IMR-90 (cell line): ENCODE results near the gene AARS1. TPM values are rescaled to one million over a fixed set of nuclear protein-coding genes. Genes with fewer than 3 reads are reported as not detected.

Experiments used
- ATAC-seq: fragments of 200-7000 bp; cut with Tn5 transposase; 2 replicates; pipeline ENCODE4 v1.9.1; 2020; ENCODE audit warnings: low read depth, mild to moderate bottlenecking, moderate library complexity
- BruUV-seq: library from RNA; stranded (reverse); fragments of 400-500 nt; replicated peaks from 2 replicates; lab custom pipeline; 2021; lab: Mats Ljungman, UMichigan
- CTCF ChIA-PET: fragments of 300-600 bp; formaldehyde crosslinking; extraction: SDS; loops from one replicate; lab custom pipeline; 2021; ENCODE audit warnings: antibody characterized with exemption; lab: Yijun Ruan, JAX
- POLR2A ChIA-PET: fragments of 300-600 bp; sonication (Branson Sonifier 250); formaldehyde crosslinking; loops from one replicate; lab custom pipeline; 2022; ENCODE audit warnings: antibody characterized with exemption; ENCODE audit not compliant: unreplicated experiment; lab: Charles Lee
- DNase-seq: peaks from one replicate; pipeline ENCODE4 v3.0.0; 2013
- H2AFZ ChIP-seq: replicated peaks from 2 replicates; pipeline ENCODE3; 2013; ENCODE audit warnings: low read length, mild to moderate bottlenecking; ENCODE audit not compliant: poor library complexity
- H2AK5ac ChIP-seq: 2 replicates; pipeline ENCODE4 v1.6.1; 2013; ENCODE audit warnings: low read depth, low read length, inconsistent platforms
- H2AK9ac ChIP-seq: replicated peaks from 2 replicates; pipeline ENCODE3; 2013; ENCODE audit warnings: mild to moderate bottlenecking, low read depth, low read length, moderate library complexity; ENCODE audit not compliant: poor library complexity
- H2BK120ac ChIP-seq: 2 replicates; pipeline ENCODE4 v1.6.1; 2013; ENCODE audit warnings: low read depth, low read length, inconsistent platforms
- H2BK15ac ChIP-seq: 3 replicates; pipeline ENCODE4 v1.6.1; 2013; ENCODE audit warnings: low read depth, low read length, inconsistent platforms
- H2BK20ac ChIP-seq: 2 replicates; pipeline ENCODE4 v1.6.1; 2013; ENCODE audit warnings: low read depth, mild to moderate bottlenecking, inconsistent platforms, low read length, moderate library complexity
- H2BK5ac ChIP-seq: 2 replicates; pipeline ENCODE4 v1.6.1; 2013; ENCODE audit warnings: mild to moderate bottlenecking, low read depth, low read length, inconsistent platforms; ENCODE audit not compliant: poor library complexity, severe bottlenecking
- H3K14ac ChIP-seq: replicated peaks from 2 replicates; pipeline ENCODE4 v1.6.1; 2013; ENCODE audit warnings: low read depth, low read length, inconsistent platforms
- H3K18ac ChIP-seq: 2 replicates; pipeline ENCODE4 v1.6.1; 2013; ENCODE audit warnings: low read depth, low read length, control low read depth
- H3K23ac ChIP-seq: 2 replicates; pipeline ENCODE4 v1.6.1; 2013; ENCODE audit warnings: low read depth, low read length, inconsistent platforms
- H3K27ac ChIP-seq: 2 replicates; pipeline ENCODE4 v1.5.1; 2013; ENCODE audit warnings: mild to moderate bottlenecking, control low read depth, low read length; ENCODE audit not compliant: insufficient read depth
- H3K27me3 ChIP-seq: 2 replicates; pipeline ENCODE4 v1.6.1; 2013; ENCODE audit warnings: low read length; ENCODE audit not compliant: control insufficient read depth, insufficient read depth
- H3K36me3 ChIP-seq: 2 replicates; pipeline ENCODE4 v1.6.1; 2013; ENCODE audit warnings: low read length, mixed read lengths; ENCODE audit not compliant: control insufficient read depth, insufficient read depth
- H3K4ac ChIP-seq: 2 replicates; pipeline ENCODE4 v1.6.1; 2013; ENCODE audit warnings: low read depth, low read length, inconsistent platforms
- H3K4me1 ChIP-seq: 2 replicates; pipeline ENCODE4 v1.6.1; 2013; ENCODE audit warnings: low read length, mixed read lengths; ENCODE audit not compliant: control insufficient read depth, insufficient read depth
- H3K4me2 ChIP-seq: 2 replicates; pipeline ENCODE4 v1.6.1; 2013; ENCODE audit warnings: low read depth, mild to moderate bottlenecking, control low read depth, low read length, moderate library complexity
- H3K4me3 ChIP-seq: 2 replicates; pipeline ENCODE4 v1.5.1; 2013; ENCODE audit warnings: low read depth, mild to moderate bottlenecking, control low read depth, low read length, moderate library complexity; ENCODE audit not compliant: insufficient read depth
- H3K56ac ChIP-seq: 2 replicates; pipeline ENCODE4 v1.6.1; 2013; ENCODE audit warnings: low read length, inconsistent platforms; ENCODE audit not compliant: insufficient read depth; ENCODE audit errors: extremely low read depth
- H3K79me1 ChIP-seq, 2 experiments: 2 replicates each; pipeline ENCODE4 v1.6.1; 2013; ENCODE audit warnings: low read length in 2 of 2, inconsistent platforms in 1 of 2, low read depth in 1 of 2
- H3K9ac ChIP-seq: 2 replicates; pipeline ENCODE4 v1.6.1; 2013; ENCODE audit warnings: low read depth, low read length, control low read depth
- H3K9me1 ChIP-seq: 2 replicates; pipeline ENCODE4 v1.6.1; 2013; ENCODE audit warnings: low read length, inconsistent platforms; ENCODE audit not compliant: insufficient read depth
- H3K9me3 ChIP-seq: 2 replicates; pipeline ENCODE4 v1.6.1; 2013; ENCODE audit warnings: low read length; ENCODE audit not compliant: control insufficient read depth, insufficient read depth
- H4K20me1 ChIP-seq: 2 replicates; pipeline ENCODE4 v1.6.1; 2013; ENCODE audit warnings: low read length, inconsistent platforms; ENCODE audit not compliant: insufficient read depth
- H4K5ac ChIP-seq: 2 replicates; pipeline ENCODE4 v1.6.1; 2013; ENCODE audit warnings: mild to moderate bottlenecking, low read depth, low read length, control low read depth
- H4K8ac ChIP-seq, 2 experiments: 2 replicates each; pipeline ENCODE4 v1.6.1; 2013; ENCODE audit warnings: low read depth in 2 of 2, low read length in 2 of 2, control low read depth in 1 of 2, inconsistent platforms in 1 of 2
- H4K91ac ChIP-seq: 2 replicates; pipeline ENCODE4 v1.6.1; 2013; ENCODE audit warnings: low read depth, low read length, inconsistent platforms; ENCODE audit not compliant: insufficient read depth
- BHLHE40 ChIP-seq: fragments of 150-350 bp; IDR thresholded peaks from 2 replicates; pipeline ENCODE4 v1.6.1; 2016; ENCODE audit warnings: mild to moderate bottlenecking, low read depth, low read length
- CEBPB ChIP-seq: IDR thresholded peaks from 2 replicates; pipeline ENCODE4 v1.6.1; 2012; ENCODE audit warnings: low read depth, low read length, improper control_type of control experiment
- CHD1 ChIP-seq: IDR thresholded peaks from 2 replicates; pipeline ENCODE4 v1.6.1; 2012; ENCODE audit warnings: low read depth, low read length, improper control_type of control experiment
- FOS ChIP-seq: fragments of 150-350 bp; IDR thresholded peaks from 2 replicates; pipeline ENCODE4 v1.6.1; 2016; ENCODE audit warnings: low read depth, low read length
- MAFK ChIP-seq: IDR thresholded peaks from 2 replicates; pipeline ENCODE4 v1.6.1; 2012; ENCODE audit warnings: low read depth, low read length, improper control_type of control experiment
- MAZ ChIP-seq: IDR thresholded peaks from 2 replicates; pipeline ENCODE4 v1.6.1; 2012; ENCODE audit warnings: low read depth, mild to moderate bottlenecking, low read length, improper control_type of control experiment, moderate library complexity, borderline replicate concordance
- MXI1 ChIP-seq: IDR thresholded peaks from 2 replicates; pipeline ENCODE4 v1.6.1; 2012; ENCODE audit warnings: low read depth, mild to moderate bottlenecking, low read length, moderate library complexity, borderline replicate concordance
- NFE2L2 ChIP-seq: fragments of 150-350 bp; IDR thresholded peaks from 2 replicates; pipeline ENCODE4 v1.6.1; 2016; ENCODE audit warnings: low read depth, mild to moderate bottlenecking, low read length
- POLR2A ChIP-seq: IDR thresholded peaks from 2 replicates; pipeline ENCODE4 v1.6.1; 2012; ENCODE audit warnings: mild to moderate bottlenecking, low read depth, low read length
- RAD21 ChIP-seq: IDR thresholded peaks from 2 replicates; pipeline ENCODE4 v1.6.1; 2012; ENCODE audit warnings: low read length, improper control_type of control experiment
- RCOR1 ChIP-seq: IDR thresholded peaks from 2 replicates; pipeline ENCODE4 v1.6.1; 2012; ENCODE audit warnings: mild to moderate bottlenecking, low read length, improper control_type of control experiment; ENCODE audit not compliant: insufficient replicate concordance
- RFX5 ChIP-seq: IDR thresholded peaks from 2 replicates; pipeline ENCODE4 v1.8.0; 2012; ENCODE audit warnings: low read depth, mild to moderate bottlenecking, low read length, moderate library complexity
- SMC3 ChIP-seq: fragments of 150-350 bp; IDR thresholded peaks from 2 replicates; pipeline ENCODE4 v1.6.1; 2016; ENCODE audit warnings: low read depth, mild to moderate bottlenecking, antibody characterized with exemption, low read length, moderate library complexity
- WGBS, 2 experiments: methylation state at CpG; one replicate each; pipeline versions ENCODE4 v1.1.5 to v1.1.7; 2013; ENCODE audit warnings: missing lambda C conversion rate in 2 of 2; ENCODE audit not compliant: insufficient read length in 1 of 2; ENCODE audit errors: extremely low coverage in 2 of 2; 5-methylcytosine and 5-hydroxymethylcytosine counted together
- dilution Hi-C: fragments of 300-500 bp; cut with HindIII; formaldehyde crosslinking; loops from one replicate; pipeline ENCODE4 v1.14.3; 2018; ENCODE audit warnings: low sequenced_read_pairs; ENCODE audit not compliant: unreplicated experiment
- in situ Hi-C: fragments of 300-500 bp; cut with MboI; formaldehyde crosslinking; loops from 3 replicates; pipeline ENCODE4 v1.14.3; 2019; ENCODE audit warnings: low sequenced_read_pairs, inconsistent platforms, mixed read lengths
- intact Hi-C: fragments of 100-400 bp; cut with micrococcal nuclease; formaldehyde crosslinking; loops from 2 replicates; pipeline ENCODE4 v1.10.0; 2022
- polyA plus RNA-seq, 3 experiments: library from polyadenylated mRNA; depleted of rRNA; stranded (reverse); fragments of >200 nt; gene quantifications; 2 replicates each; pipeline ENCODE4 v1.2.3, GENCODE V29; 2012; ENCODE audit warnings: low replicate concordance in 1 of 3
- total RNA-seq: library from RNA; depleted of rRNA; stranded (reverse); fragments of >200 nt; gene quantifications from 2 replicates; pipeline ENCODE4 v1.2.3, GENCODE V29; 2012
- TF ChIP-seq, protein P1 (sequence below): fragments of 150-350 bp; IDR thresholded peaks from 2 replicates; pipeline ENCODE4 v1.6.1; 2017; ENCODE audit warnings: mild to moderate bottlenecking, antibody characterized with exemption, low read length, low read depth
- TF ChIP-seq, protein P2 (sequence below): conservative IDR thresholded peaks from 2 replicates; pipeline ENCODE4 v1.5.1; 2012; ENCODE audit warnings: mild to moderate bottlenecking, low read depth, low read length, improper control_type of control experiment
- TF ChIP-seq, protein P3 (sequence below): fragments of 150-350 bp; IDR thresholded peaks from 2 replicates; pipeline ENCODE4 v1.6.1; 2016; ENCODE audit warnings: low read depth, mild to moderate bottlenecking, low read length, moderate library complexity, borderline replicate concordance

Gene AARS1
- total and polyA plus RNA-seq, 2 of the 4 experiments (the other 2 are of a cell fraction): 104 to 139 TPM

DNA sequence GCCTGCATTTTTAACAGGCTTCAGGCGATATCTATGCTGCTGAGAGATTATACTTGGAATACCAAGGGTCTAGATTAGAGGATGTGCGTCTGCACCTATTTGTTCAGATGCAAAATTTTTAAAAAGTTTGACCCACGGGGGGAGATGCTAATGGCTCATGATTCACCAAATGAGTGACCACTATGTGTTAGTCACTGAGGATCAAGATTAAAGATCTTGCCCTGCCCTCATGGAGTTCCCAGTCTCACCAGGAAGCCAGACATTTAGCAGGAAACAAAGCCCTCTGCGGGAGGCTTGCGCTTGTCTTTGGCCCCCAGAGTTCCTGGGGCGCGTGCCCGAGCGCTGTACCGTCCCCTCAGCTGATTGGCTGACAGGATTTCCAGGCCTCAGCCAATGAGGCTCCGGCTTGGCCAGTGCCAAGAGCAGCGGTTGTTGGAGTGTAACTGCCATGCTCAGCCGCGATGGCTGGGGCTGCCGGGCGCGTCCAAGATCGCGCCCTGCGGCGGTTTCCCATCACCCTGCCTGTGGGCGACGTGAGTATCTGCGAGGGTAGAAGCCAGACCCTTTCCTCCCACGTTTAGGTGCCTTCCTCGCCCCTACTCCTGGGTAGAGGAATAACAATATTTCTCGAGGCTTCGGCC lies 5.2 kb upstream of the AARS1 start:
- no peak overlapping the region for H3K18ac ChIP-seq
- intact Hi-C loops (no loop called here), in situ Hi-C loops (no loop called here), dilution Hi-C loops (no loop called here)
- no peak overlapping the region for H3K56ac ChIP-seq
- WGBS, 2 experiments: 93% methylated on average over 18 of the region's 28 CpGs; no CpG with 5 or more reads in 1 of the 2 experiments
- H3K36me3 ChIP-seq: no peaks in the 10 kb centered on the region
- H3K9me3 ChIP-seq: no peaks in the 10 kb centered on the region
- no peak overlapping the region for H2AK5ac ChIP-seq
- H3K9me1 ChIP-seq: 0 out of 2 replicates have a peak, but pooled peaks cover 7% of the 10 kb centered on the region
- no peak overlapping the region for H2BK20ac ChIP-seq
- BruUV-seq: no TSS peak
- no peak for ATAC-seq
- no peak overlapping the region for H3K9ac ChIP-seq
- no peak overlapping the region for H3K4ac ChIP-seq
- peaks cover 3% of the 10 kb centered on the region; the same call in 1 of the 2 replicates for H3K4me1 ChIP-seq
- H2AFZ ChIP-seq: no peak overlapping the region
- H3K27me3 ChIP-seq: no peaks in the 10 kb centered on the region
- ChIA-PET POLR2A (no interaction called here), CTCF (no interaction called here)
- no peak overlapping the region for H3K4me2 ChIP-seq
- no peak overlapping the region for H4K5ac ChIP-seq
- H4K20me1 ChIP-seq: no peaks in the 10 kb centered on the region
- H3K4me3 ChIP-seq: no peak overlapping the region
- H3K14ac ChIP-seq: no peak overlapping the region
- H3K79me1 ChIP-seq: peaks cover 13 to 26% of the 10 kb centered on the region in 2 experiments
- no peak overlapping the region for H3K27ac ChIP-seq
- H2BK120ac ChIP-seq: no peak overlapping the region
- no peak overlapping the region for H4K8ac ChIP-seq
- no peak overlapping the region for H2BK5ac ChIP-seq
- no peak overlapping the region for H3K23ac ChIP-seq
- no peak overlapping the region for H4K91ac ChIP-seq
- no peak overlapping the region for H2AK9ac ChIP-seq
- no peak for DNase-seq
- H2BK15ac ChIP-seq: no peak overlapping the region
- TF ChIP-seq FOS (no peak), CEBPB (no peak), POLR2A (no peak), CHD1 (no peak), SMC3 (no peak), MAZ (no peak), BHLHE40 (no peak), MAFK (no peak), NFE2L2 (no peak), RFX5 (no peak), RAD21 (no peak), MXI1 (no peak), RCOR1 (no peak)
- TF ChIP-seq, protein P1, sequence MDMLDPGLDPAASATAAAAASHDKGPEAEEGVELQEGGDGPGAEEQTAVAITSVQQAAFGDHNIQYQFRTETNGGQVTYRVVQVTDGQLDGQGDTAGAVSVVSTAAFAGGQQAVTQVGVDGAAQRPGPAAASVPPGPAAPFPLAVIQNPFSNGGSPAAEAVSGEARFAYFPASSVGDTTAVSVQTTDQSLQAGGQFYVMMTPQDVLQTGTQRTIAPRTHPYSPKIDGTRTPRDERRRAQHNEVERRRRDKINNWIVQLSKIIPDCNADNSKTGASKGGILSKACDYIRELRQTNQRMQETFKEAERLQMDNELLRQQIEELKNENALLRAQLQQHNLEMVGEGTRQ: no peak
- TF ChIP-seq, protein P2, sequence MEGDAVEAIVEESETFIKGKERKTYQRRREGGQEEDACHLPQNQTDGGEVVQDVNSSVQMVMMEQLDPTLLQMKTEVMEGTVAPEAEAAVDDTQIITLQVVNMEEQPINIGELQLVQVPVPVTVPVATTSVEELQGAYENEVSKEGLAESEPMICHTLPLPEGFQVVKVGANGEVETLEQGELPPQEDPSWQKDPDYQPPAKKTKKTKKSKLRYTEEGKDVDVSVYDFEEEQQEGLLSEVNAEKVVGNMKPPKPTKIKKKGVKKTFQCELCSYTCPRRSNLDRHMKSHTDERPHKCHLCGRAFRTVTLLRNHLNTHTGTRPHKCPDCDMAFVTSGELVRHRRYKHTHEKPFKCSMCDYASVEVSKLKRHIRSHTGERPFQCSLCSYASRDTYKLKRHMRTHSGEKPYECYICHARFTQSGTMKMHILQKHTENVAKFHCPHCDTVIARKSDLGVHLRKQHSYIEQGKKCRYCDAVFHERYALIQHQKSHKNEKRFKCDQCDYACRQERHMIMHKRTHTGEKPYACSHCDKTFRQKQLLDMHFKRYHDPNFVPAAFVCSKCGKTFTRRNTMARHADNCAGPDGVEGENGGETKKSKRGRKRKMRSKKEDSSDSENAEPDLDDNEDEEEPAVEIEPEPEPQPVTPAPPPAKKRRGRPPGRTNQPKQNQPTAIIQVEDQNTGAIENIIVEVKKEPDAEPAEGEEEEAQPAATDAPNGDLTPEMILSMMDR: no peak
- TF ChIP-seq, protein P3, sequence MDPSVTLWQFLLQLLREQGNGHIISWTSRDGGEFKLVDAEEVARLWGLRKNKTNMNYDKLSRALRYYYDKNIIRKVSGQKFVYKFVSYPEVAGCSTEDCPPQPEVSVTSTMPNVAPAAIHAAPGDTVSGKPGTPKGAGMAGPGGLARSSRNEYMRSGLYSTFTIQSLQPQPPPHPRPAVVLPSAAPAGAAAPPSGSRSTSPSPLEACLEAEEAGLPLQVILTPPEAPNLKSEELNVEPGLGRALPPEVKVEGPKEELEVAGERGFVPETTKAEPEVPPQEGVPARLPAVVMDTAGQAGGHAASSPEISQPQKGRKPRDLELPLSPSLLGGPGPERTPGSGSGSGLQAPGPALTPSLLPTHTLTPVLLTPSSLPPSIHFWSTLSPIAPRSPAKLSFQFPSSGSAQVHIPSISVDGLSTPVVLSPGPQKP: no peak
